Measurements from ENCODE around the gene ATP4A. TPM values are rescaled to one million over a fixed set of nuclear protein-coding genes. Genes with fewer than 3 reads are reported as not detected.

Gene ATP4A
- total and polyA plus RNA-seq, 7 donors: not detected

GRCh38 chr19:35531291-35531690 lies 32.2 kb downstream of the ATP4A start:
- ATAC-seq (no peak), DNase-seq (no peak)
- no peak overlapping the region for H3K4me3 ChIP-seq
- no peak for TF ChIP-seq CTCF (IDR thresholded peaks at IDR 0.05)
- H3K4me1 ChIP-seq: no peaks in the 10 kb centered on the region
- H3K36me3 ChIP-seq (ENCODE audit: insufficient read depth in 1 of 2, low read depth in 1 of 2): no peaks in the 10 kb centered on the region
- H3K9me3 ChIP-seq: no peaks in the 10 kb centered on the region
- 44 to 46% (median 46%) methylated on average over 6 of the region's 6 CpGs for WGBS, 3 donors
- intact Hi-C loops (cut with DNase I): no loop called here
- no peak overlapping the region for H3K27ac ChIP-seq
- H3K27me3 ChIP-seq (ENCODE audit: insufficient read depth in 3 of 3, low read length in 2 of 3): peaks cover 0 to 66% (median 11%) of the 10 kb centered on the region in 3 donors

- WGBS, 3 donors: 53 to 55% (median 54%) methylated on average over 18 to 19 of the region's 19 CpGs
- no peak overlapping the region for H3K4me3 ChIP-seq
- H3K36me3 ChIP-seq (ENCODE audit: insufficient read depth in 1 of 2, low read depth in 1 of 2): no peaks in the 10 kb centered on the region
- peaks cover 0 to 76% (median 11%) of the 10 kb centered on the region in 3 donors for H3K27me3 ChIP-seq (ENCODE audit: insufficient read depth in 3 of 3, low read length in 2 of 3)
- TF ChIP-seq CTCF (IDR thresholded peaks at IDR 0.05): no peak
- ATAC-seq (no peak), DNase-seq (no peak)
- H3K27ac ChIP-seq: no peak overlapping the region
- no peaks in the 10 kb centered on the region for H3K4me1 ChIP-seq
- intact Hi-C loops (cut with DNase I): no loop called here
- no peaks in the 10 kb centered on the region for H3K9me3 ChIP-seq
Observed at GRCh38 chr19:35529241-35530218, 33.9 kb downstream of the ATP4A start.

GRCh38 chr19:35528218-35529038 lies 35.0 kb downstream of the ATP4A start, which contains the start of gene SBSN:
Gene SBSN, minus strand, starts transcription at chr19:35528311. Its CDS starts 30 bp downstream, at chr19:35528281.
- Histone ChIP-seq H3K27ac (no peak within 1 kb of the TSS), H3K9me3 (no peaks in the 10 kb centered on the region), H3K27me3 (ENCODE audit: insufficient read depth in 3 of 3, low read length in 2 of 3) (peaks cover 0 to 69% (median 8%) of the 10 kb centered on the region in 3 donors), H3K36me3 (ENCODE audit: insufficient read depth in 1 of 2, low read depth in 1 of 2) (no peaks in the 10 kb centered on the region), H3K4me1 (no peaks in the 10 kb centered on the region), H3K4me3 (no peak within 1 kb of the TSS)
- intact Hi-C loops (cut with DNase I): no loop called here
- WGBS, 3 donors: 72 to 77% (median 73%) methylated on average over 11 of the region's 11 CpGs
- no peak for TF ChIP-seq CTCF (IDR thresholded peaks at IDR 0.05)
- DNase-seq (no peak), ATAC-seq (no peak)

- TF ChIP-seq CTCF (IDR thresholded peaks at IDR 0.05): no peak
- ATAC-seq: no peak
- no peak for DNase-seq
- H3K27ac ChIP-seq: no peak overlapping the region
- intact Hi-C loops (cut with DNase I): no loop called here
- 59 to 77% (median 74%) methylated on average over 4 of the region's 4 CpGs for WGBS, 3 donors
- no peaks in the 10 kb centered on the region for H3K4me1 ChIP-seq
- H3K4me3 ChIP-seq: no peak overlapping the region
- H3K9me3 ChIP-seq: no peaks in the 10 kb centered on the region
- no peaks in the 10 kb centered on the region for H3K36me3 ChIP-seq (ENCODE audit: insufficient read depth in 1 of 2, low read depth in 1 of 2)
- peaks cover 0 to 47% (median 9%) of the 10 kb centered on the region in 3 donors for H3K27me3 ChIP-seq (ENCODE audit: insufficient read depth in 3 of 3, low read length in 2 of 3)
Observed at GRCh38 chr19:35525873-35526272, 37.6 kb downstream of the ATP4A start.
